H1 (cell line): ENCODE data around the gene GALNT7. TPM values are rescaled to one million over a fixed set of nuclear protein-coding genes. Genes with fewer than 3 reads are reported as not detected.

Source experiments
- HDAC2 ChIP-seq, 2 experiments: fragments of 300-600 bp in 1 of 2; sonication (generic) in 1 of 2; IDR thresholded peaks; 2 replicates each; pipeline ENCODE4 v1.6.1; 2011 to 2012; ENCODE audit warnings: low read depth in 2 of 2, low read length in 2 of 2, mild to moderate bottlenecking in 2 of 2, moderate library complexity in 2 of 2, borderline replicate concordance in 1 of 2, inconsistent platforms in 1 of 2
- MAFK ChIP-seq: IDR thresholded peaks from 2 replicates; pipeline ENCODE4 v1.6.1; 2012; ENCODE audit warnings: low read depth, mild to moderate bottlenecking, improper control_type of control experiment, low read length
- RBBP5 ChIP-seq: IDR thresholded peaks from 2 replicates; pipeline ENCODE4 v1.7.1; 2012; ENCODE audit warnings: low read depth, mild to moderate bottlenecking, inconsistent platforms, low read length, moderate library complexity, borderline replicate concordance
- polyA plus RNA-seq, 7 experiments: library from polyadenylated mRNA; depleted of rRNA in 3 of 7; stranded (reverse) in 5 of 7; unstranded in 2 of 7; fragments of >200 nt in 5 of 7; fragments of 200-250 nt in 2 of 7; gene quantifications; 1 replicate in 5 of 7; 2 replicates in 1 of 7; 4 replicates in 1 of 7; pipeline versions ENCODE4 v1.2.1 to v1.2.3, GENCODE V29; 2011 to 2013; ENCODE audit warnings: missing spikeins in 2 of 7, mixed read lengths in 2 of 7
- total RNA-seq: library from RNA; stranded (reverse); fragmentation: NEBNext Ultra II Directional; extraction: Animal tissue kit (Norgen Biotek cat#: 25700); gene quantifications from 2 replicates; pipeline ENCODE4 v1.2.1, GENCODE V29; 2021

GALNT7 gene
- total and polyA plus RNA-seq, 2 of the 8 experiments (the other 6 are each of a cell fraction or from before 2014, with no cell fraction given): 22.4 to 85.5 TPM

- TF ChIP-seq MAFK: no peak
- TF ChIP-seq HDAC2 (IDR thresholded peaks at IDR 0.05; ENCODE audit: borderline replicate concordance in 1 of 2, low read depth in 2 of 2, low read length in 2 of 2): no peak
- no peak for TF ChIP-seq RBBP5
These were observed 75.5 kb downstream of the GALNT7 start (continued) for GRCh38 chr4:173243917-173244658.
